Stimulated activated CD8-positive, alpha-beta memory T cell treated with anti-CD3 and anti-CD28 coated beads, Interleukin-15, amount 100 ng/mL, for 48 hours (primary cell): ENCODE measurements around the gene EPYC.

Experiments
- DNase-seq, 2 donors: peaks; one replicate each; pipeline ENCODE4 v3.0.0-alpha.2; 2020; ENCODE audit warnings: low read depth in 2 of 2

The EPYC gene

GRCh38 chr12:91004872-91005271, at the start of gene EPYC:
EPYC (minus strand) TSS chr12:91004972; CDS start chr12:91002565, 2,407 bp downstream.
- DNase-seq = no peak

DNA sequence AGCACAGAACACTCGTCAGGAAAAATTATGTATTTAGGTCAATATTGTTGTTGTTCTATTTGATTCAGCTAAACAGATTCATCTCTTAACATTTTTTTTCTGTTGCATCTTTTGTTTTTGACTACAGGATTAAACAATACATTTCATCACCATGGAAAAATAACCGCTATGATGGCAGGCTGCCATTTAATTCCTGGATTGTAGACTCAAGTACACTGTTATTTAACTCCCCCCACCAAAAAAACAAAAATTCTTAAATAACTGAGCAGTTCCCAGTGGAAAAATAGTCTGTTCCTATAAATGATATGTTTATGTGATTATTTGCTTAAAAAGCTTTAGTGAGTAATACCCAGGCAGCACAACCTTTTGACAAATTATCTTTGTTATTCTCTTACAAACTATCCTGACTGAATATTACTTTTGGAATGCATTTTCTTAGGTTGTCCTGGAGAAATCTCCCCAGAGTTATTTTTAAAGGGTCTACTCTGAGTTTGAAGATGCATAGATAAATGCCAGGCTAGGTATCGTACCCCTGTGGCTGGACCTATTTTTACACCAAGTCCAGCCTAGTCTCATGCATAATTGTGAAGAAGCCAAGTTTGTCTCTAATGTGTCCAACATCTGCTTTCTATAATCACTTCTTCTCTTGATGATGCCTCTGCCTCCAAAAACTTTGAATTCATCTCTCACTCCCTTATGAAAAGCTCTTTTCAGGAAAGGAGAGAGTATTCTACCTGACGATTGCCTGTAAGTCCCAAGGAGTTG, 49.4 kb upstream of the EPYC start:
- no peak for DNase-seq

DNA sequence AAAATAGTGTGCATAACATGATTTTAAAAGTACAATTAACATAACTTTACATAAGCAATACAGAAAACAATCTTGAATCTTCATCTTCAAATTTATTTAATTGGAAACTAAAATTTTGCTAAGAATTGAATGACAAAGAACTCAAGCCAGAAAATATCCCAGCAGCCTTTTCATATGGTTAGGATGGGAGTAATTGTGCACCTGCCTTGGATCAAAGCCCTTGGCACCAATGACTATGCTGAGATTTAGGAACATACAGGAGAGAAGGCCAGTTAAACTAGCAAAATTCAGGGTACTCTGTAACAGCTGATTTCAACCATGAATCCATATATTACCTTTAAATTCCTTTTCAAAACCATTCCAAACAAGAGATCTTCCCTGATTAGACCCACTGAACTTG, 47.3 kb upstream of the EPYC start:
- no peak for DNase-seq

DNA sequence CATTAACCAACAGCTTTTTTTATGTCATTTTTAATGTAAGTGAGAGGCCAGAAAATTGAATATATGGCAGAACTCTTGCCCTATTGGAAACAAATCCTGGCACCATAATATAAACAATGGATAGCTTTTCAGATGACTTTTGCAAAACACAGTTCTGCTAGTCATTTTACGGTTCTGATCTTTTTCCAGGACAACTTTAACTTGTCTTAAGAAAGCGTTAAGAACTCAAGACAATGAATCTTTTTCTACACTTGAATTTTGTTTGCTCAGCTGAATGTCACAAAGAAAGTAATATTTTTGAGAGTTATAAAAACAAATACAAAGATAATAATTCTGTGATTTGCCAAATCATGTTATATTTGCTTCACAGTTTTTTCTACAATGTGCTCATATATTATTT, 39.8 kb upstream of the EPYC start:
- DNase-seq = no peak

- DNase-seq = no peak
Measured at GRCh38 chr12:91043408-91043807, 38.6 kb upstream of the EPYC start.

GRCh38 chr12:91040096-91040755, 35.5 kb upstream of the EPYC start:
- DNase-seq = no peak

GRCh38 chr12:91037276-91037675, 32.5 kb upstream of the EPYC start:
- DNase-seq = no peak

DNA sequence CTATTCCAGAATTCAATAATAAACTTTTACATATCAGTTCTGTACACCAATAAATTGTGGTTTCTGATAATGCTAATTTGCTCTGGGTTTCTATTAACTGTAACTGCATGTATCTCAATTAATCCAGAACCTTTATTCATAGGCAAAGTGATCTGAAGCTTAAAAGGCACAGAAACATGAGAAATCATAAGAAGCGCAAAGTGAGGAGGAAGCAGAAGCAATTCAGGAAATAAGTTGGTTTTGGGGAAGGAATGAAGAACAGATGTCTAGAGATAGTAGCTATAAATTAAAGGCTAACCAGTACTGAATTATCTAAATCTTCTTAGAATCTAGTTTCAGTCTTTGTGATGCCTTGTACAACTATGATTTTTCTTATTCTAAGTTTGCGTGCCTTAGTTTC, 28.5 kb upstream of the EPYC start:
- no peak for DNase-seq

DNA sequence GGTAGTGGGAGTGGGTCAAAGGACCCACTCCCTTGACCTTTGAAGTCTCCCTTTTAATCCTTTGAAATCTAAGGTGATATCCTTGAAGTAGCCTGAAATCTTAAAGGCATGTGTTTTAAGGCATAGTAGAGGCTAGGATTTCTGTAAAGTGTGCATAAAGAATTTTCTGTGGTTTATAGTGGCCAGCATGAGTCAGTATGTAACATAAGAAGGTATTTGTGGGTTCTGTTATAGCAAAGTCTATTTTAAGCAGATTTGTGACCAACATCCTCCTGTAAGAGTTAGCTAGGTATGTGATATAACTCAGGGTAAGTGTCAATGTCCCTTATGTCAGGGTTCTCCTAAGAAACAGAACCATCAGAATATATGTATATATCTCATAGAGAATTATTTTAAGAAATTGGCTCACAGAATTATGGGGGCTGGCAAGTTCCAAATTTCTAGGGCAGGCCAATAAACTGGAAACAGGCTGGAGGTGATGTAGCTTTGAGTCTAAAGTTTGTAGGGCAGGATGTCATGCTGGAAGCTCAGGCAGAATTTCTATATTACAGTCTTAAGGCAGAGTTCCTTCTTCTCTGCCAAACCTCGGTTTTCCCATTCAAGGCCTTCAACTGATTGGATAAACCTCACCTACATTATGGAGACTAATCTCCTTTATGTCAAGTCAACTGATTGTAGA, 18.7 kb upstream of the EPYC start:
- no peak for DNase-seq

DNA sequence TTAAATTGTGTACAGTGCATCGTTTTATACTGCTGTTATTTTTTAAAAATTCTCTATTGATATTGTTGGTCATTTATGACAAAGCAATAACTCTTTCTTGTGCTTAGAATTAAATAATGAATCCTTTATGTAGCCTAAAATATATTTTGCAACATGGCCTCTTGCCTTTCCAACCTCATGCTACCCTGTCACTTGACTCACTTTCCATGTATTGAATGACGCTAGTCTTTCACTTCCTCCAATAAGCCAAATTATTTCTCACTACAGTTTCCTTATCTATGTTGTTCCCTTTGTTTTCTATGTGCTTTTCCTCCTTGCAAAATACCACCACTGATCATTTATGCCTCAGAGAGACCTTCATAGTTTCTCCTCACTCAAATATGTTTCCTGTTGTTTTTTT, 16.3 kb upstream of the EPYC start:
- no peak for DNase-seq

DNA sequence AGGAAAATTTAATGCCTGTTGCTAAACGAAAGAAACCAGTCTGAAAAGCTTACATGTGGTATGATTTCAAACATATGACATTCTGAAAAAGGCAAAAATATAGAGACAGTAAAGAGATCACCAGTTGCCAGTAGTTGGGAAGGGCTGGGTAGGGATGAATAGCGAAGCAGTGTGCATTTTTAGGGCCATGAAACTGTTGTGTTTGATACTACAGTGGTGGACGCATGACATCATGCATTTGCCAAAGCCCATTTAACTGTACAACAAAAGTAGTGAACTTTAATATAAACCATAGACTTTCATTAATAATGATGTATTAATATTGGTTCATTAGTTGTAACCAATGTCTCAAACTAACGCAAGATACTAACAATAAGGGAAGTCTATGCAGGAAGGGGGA, 14.7 kb upstream of the EPYC start:
- DNase-seq = no peak

- no peak for DNase-seq
Measured at GRCh38 chr12:91017511-91018263, 12.9 kb upstream of the EPYC start.

DNA sequence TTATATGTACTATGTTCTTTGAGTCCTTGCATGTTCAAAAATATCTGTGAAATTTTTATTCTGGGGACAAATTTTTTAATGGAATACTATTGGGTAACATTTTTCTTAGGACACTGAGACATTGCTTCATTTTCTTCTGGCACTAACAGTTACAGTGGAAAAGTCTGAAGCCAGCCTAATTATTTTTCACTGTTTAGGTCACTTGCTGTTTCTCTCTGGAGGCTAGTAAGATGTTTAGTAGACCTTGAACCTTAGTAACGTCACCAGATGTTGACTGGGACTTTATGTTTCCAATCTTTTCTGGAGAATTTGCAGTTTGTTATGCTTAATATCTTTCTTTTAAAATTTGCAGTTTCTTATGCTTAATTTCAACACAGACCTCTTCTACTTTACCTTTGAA, 12.3 kb upstream of the EPYC start:
- DNase-seq = no peak

- DNase-seq = no peak
Measured at GRCh38 chr12:91009319-91009950, 4.7 kb upstream of the EPYC start.

DNA sequence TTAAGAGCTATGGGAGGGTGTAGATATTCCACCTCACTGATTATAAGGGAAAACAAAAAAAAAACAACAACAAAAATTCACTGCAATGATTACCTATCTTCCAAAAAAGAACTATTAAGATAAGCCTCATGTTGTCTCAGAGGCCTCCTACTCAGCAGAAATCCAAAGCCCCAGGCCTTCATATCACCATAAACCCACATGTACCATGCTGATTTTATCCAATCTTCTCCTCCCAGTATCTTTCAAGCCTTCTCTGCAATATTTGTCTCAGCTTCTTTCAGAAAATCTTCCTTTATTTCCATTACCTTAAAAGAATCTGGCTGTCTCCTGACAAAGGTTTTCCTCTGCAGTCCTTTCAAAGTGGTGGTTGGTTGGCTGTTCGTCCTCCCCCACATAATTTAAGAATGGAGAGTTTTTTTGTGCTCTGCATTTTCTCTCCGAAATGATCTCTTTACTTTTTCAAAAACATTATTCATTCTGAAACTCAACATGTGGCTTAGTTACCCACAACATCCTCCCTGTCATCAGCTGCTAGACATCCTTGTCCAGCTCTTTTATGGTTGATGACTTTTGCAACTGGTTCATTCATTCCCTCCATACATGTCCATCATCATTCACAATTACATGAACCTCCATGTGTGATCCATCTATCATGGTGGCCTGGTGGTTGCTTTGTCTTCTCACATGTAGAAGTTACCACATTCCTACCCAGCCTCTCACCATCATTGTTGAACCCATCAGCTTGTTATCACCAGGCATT, 2.9 kb upstream of the EPYC start:
- DNase-seq = no peak

- no peak for DNase-seq
Measured at GRCh38 chr12:91003737-91004136, 1.0 kb downstream of the EPYC start.

GRCh38 chr12:91001306-91001705, 3.5 kb downstream of the EPYC start:
- DNase-seq = no peak

GRCh38 chr12:90999966-91000365, 4.8 kb downstream of the EPYC start:
- DNase-seq = no peak

- no peak for DNase-seq
Measured at GRCh38 chr12:90999527-90999926, 5.2 kb downstream of the EPYC start.

DNA sequence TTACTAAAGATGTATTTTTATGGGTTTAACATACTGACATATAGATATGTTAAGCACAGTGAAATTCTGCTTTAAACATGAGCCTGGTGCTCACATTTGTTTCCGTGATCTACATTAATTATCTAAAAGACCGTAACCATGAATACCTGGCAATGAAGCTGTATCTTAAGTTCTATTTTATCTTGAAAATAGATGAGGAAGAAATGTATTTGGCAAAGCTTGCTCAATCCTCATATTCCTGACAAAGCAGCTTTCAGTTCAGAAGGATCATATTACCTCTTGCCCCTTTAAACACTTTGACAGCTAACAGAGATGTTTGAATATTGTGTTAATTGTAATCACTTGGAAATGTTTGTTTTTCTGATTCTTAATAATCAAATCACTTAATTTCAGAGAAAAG, 9.8 kb downstream of the EPYC start:
- no peak for DNase-seq

GRCh38 chr12:90991952-90992465, 12.8 kb downstream of the EPYC start:
- DNase-seq = no peak
